ENCODE data around the gene ANKHD1.

Gene ANKHD1, protein sequence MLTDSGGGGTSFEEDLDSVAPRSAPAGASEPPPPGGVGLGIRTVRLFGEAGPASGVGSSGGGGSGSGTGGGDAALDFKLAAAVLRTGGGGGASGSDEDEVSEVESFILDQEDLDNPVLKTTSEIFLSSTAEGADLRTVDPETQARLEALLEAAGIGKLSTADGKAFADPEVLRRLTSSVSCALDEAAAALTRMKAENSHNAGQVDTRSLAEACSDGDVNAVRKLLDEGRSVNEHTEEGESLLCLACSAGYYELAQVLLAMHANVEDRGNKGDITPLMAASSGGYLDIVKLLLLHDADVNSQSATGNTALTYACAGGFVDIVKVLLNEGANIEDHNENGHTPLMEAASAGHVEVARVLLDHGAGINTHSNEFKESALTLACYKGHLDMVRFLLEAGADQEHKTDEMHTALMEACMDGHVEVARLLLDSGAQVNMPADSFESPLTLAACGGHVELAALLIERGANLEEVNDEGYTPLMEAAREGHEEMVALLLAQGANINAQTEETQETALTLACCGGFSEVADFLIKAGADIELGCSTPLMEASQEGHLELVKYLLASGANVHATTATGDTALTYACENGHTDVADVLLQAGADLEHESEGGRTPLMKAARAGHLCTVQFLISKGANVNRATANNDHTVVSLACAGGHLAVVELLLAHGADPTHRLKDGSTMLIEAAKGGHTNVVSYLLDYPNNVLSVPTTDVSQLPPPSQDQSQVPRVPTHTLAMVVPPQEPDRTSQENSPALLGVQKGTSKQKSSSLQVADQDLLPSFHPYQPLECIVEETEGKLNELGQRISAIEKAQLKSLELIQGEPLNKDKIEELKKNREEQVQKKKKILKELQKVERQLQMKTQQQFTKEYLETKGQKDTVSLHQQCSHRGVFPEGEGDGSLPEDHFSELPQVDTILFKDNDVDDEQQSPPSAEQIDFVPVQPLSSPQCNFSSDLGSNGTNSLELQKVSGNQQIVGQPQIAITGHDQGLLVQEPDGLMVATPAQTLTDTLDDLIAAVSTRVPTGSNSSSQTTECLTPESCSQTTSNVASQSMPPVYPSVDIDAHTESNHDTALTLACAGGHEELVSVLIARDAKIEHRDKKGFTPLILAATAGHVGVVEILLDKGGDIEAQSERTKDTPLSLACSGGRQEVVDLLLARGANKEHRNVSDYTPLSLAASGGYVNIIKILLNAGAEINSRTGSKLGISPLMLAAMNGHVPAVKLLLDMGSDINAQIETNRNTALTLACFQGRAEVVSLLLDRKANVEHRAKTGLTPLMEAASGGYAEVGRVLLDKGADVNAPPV (N-terminal part only)

DNA sequence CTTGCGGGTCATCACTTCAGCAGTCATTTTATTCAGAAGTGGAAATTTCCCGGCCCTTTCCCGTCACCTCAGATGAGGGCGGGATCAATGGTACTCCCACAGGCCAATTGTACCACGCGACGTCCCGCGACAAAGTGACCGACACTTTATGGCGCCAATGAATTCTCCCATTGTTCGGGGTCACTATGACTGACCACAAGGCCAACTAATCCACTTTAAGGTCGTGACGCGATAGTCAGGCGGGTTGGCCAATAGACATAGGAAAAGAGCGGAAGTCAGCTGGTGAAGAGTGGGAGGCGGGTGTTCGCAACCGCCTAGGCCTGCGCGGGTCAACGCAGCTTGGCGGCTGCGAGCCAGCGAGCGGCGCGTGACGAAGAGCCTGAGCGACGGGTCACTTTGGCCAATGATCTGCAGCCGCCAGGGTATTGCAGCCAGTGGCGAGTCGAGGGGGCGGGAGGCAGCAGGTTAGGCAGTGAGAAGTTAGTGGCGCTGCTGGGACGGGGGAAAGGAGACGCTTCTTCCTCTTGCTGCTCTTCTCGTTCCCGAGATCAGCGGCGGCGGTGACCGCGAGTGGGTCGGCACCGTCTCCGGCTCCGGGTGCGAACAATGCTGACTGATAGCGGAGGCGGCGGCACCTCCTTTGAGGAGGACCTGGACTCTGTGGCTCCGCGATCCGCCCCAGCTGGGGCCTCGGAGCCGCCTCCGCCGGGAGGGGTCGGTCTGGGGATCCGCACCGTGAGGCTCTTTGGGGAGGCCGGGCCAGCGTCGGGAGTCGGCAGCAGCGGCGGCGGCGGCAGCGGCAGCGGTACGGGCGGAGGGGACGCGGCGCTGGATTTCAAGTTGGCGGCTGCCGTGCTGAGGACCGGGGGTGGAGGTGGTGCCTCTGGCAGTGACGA, at the start of gene ANKHD1:
Gene ANKHD1 (plus strand): TSS at position 472 of the 896 bp plus-strand sequence. CDS start 135 bp downstream, at position 607.
- DNase-seq (ENCODE audit: low read depth): peak; percentile 80

DNA sequence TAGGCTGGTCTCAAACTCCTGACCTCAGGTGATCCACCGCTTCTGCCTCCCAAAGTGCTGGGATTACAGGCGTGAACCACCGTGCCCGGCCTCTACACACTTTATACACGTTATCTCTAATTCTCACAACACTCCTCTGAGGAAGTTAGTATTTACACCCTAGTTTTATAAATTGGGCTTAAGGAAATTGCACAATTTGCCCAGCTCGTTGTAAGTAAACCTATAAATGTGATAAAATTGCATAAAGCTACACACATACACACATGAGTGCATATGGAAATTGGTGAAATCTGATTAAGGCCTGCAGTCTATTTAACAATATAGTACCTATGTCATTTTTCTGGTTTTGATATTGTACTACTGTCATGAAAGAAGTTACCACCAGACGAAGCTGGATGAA, 46.1 kb upstream of the ANKHD1 start:
- DNase-seq (ENCODE audit: low read depth): no peak

DNA sequence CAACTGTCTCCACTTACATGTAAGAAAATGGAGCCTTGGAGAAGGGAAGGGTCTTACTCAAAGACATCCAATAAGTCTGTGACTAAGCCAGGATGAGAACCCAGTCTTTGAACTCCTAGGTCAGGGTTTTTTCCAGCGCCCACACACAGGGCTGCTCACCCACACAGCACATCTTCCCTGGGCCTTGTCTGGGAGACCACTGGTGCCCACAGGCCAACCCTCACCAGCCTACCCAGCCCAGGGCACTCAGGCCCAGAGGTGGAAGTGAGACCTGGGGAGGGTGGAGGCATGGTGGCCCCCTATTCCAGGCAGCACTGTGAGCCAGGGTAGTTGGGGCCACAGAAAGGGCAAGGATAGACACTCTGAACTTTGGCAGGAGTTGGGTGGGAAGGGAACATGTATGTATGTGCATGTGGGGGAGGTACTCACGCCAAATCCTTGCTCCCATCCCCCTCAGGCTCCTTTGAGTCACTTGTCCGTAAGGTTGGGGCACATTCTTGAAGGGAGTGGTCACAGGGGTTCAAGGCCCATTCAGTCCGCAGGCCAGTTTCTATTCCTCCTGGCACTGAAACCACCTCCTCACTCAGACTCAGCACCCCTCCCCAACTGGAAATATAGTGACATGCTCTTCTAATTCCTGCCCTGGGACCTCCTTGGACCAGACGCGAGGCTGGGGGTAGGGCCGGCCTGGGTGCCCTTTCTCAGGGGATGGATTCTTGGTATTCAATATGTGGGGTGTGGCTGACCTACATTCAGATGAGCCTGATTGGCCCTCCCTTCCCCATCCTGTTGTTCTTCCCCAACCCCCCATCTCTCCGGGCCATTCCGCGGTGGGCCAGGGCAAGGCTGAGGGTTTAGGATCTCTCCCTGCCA, 44.5 kb upstream of the ANKHD1 start:
- DNase-seq (ENCODE audit: low read depth): no peak

DNA sequence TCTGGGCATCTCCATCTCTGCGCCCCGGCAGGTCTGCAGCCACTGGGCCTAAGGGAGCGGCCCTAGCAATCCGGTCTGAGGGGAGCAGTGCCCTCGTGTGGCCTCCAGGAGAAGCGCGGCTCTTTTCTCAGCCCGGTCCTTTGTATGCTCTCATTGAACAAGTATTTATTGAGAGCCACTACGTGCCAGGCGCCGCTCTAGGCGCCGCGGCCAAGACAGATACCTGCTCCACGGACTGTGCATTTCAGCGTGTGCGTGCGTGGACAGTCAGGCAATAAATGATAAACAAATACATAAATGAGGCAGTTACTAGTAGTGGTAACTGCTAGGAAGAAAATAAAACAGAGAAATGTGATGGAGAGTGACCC, 43.9 kb upstream of the ANKHD1 start:
- peak; percentile 41 for DNase-seq (ENCODE audit: low read depth)

DNA sequence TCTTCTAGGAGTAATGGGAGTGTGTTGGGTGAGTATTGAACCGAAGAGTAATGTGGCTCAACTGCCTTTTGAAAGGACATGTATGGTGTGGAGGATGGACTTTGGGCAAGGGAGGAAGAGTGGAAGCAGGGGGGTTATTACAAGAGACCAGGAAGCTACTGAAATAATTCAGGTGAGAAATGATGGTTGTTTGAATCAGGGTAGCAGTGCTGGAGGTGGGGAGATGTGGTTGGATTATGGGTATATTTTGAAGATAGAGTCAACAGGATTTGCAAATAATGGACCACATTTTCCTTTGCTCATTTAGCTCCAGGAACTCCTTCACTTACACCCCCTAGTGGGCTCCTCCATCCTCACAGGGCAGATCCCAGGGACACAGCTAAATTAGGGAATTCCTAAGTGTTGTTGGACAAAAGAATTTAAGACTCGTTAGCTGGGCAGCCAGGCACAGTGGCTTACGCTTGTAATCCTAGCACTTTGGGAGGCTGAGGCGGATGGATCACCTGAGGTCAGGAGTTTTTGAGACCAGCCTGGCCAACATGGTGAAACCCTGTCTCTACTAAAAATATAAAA, 42.8 kb upstream of the ANKHD1 start:
- DNase-seq (ENCODE audit: low read depth): no peak

DNA sequence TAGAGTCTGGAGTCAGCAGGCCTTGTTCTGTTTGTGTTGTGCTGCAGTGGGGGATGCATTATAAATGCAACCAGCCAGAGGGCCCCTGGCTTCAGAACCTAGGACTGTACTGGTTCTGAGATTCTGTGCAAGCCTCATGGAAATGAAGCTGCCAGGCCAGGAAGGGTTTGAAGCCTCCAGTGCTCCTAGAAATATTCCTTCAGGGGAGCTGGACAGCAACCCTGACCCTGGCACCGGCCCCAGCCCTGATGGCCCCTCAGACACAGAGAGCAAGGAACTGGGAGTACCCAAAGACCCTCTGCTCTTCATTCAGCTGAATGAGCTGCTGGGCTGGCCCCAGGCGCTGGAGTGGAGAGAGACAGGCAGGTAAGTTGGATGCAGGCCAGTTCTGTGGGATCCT, 41.5 kb upstream of the ANKHD1 start, which contains the start of gene SLC4A9:
Gene SLC4A9 (plus strand): TSS at position 94 of the 400 bp plus-strand sequence. CDS start 43 bp downstream, at position 137.
- no peak for DNase-seq (ENCODE audit: low read depth)

DNA sequence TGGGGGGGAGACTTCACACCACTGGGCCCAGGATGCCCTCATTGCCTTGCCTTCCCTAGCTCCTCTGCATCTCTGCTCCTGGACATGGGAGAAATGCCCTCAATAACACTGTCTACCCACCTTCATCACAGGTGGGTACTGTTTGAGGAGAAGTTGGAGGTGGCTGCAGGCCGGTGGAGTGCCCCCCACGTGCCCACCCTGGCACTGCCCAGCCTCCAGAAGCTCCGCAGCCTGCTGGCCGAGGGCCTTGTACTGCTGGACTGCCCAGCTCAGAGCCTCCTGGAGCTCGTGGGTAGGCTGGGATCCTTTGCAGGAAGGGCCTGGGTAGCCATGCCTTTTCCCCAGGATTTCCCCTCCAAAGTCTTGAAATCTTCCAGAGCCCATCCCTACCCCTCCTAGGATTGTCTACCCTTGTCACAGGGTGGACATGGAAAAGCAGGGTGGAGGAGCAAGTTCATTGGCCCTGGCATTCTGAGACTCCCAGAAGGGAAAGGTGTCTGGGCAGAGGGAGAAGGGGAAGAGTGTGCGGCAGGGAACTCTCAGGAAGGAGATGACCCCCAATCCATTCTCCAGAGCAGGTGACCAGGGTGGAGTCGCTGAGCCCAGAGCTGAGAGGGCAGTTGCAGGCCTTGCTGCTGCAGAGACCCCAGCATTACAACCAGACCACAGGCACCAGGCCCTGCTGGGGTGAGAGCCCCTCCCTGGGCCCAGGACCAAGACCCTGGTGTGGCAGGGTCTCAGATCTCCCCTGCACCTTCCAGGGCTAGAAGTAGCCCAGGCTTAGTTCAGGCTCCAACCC, 40.8 kb upstream of the ANKHD1 start:
- DNase-seq (ENCODE audit: low read depth): no peak

DNA sequence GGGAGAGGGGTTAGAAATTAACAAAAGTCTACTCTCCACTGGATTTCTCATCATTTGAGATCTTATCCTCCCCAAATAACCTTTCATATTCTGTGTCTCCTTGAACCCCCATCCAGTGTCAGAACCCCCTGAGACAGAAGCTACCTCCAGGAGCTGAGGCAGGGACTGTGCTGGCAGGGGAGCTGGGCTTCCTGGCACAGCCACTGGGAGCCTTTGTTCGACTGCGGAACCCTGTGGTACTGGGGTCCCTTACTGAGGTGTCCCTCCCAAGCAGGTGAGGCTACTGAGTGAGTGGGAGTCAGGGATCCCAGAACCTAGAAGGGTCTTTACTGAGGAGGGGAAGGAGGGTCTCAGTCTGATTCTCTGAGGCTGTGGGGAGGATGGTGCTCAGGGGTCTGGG, 39.7 kb upstream of the ANKHD1 start:
- no peak for DNase-seq (ENCODE audit: low read depth)

DNA sequence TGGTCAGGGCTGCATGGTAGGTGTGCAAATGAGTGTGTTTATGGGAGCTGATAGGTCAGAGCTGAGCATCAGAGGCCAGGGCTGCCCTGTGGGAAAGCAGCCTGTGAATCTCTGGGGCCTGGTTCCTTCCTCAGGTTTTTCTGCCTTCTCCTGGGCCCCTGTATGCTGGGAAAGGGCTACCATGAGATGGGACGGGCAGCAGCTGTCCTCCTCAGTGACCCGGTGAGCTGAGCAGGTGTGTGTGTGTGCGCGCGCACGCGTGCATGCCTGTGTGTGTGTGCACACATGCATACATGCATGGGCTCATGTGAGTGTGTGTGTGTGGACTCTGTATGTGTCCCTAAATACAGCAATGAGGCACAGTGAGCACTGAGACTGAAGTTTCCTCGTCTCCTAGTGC, 39.3 kb upstream of the ANKHD1 start:
- DNase-seq (ENCODE audit: low read depth): no peak

DNA sequence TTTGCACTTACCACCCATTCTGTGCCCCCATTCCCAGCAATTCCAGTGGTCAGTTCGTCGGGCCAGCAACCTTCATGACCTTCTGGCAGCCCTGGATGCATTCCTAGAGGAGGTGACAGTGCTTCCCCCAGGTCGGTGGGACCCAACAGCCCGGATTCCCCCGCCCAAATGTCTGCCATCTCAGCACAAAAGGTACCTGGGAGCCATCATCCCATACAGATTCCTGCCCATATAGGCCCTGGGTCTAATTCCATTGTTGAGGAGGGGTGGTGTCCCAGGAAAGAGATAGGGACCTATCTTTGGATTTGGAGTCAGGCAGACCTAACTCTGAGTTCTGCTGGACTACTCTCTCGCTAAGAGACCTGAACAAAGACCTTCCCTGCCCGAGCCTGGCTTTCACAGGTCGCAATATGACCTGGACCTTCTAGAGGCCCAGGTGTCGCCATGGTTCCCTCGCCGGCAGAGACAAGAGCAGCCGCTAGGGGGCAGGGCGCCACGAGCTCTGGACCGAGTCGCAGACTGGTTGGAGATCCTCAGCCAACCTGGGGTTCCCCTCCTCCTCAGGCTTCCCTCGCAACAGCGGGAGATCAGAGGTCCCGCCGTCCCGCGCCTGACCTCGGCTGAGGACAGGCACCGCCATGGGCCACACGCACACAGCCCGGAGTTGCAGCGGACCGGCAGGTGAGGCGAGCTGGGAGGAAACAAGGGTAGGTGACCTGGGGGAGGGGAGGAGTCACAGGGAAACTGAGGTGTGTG, 38.6 kb upstream of the ANKHD1 start:
- peak; percentile 76 for DNase-seq (ENCODE audit: low read depth)

DNA sequence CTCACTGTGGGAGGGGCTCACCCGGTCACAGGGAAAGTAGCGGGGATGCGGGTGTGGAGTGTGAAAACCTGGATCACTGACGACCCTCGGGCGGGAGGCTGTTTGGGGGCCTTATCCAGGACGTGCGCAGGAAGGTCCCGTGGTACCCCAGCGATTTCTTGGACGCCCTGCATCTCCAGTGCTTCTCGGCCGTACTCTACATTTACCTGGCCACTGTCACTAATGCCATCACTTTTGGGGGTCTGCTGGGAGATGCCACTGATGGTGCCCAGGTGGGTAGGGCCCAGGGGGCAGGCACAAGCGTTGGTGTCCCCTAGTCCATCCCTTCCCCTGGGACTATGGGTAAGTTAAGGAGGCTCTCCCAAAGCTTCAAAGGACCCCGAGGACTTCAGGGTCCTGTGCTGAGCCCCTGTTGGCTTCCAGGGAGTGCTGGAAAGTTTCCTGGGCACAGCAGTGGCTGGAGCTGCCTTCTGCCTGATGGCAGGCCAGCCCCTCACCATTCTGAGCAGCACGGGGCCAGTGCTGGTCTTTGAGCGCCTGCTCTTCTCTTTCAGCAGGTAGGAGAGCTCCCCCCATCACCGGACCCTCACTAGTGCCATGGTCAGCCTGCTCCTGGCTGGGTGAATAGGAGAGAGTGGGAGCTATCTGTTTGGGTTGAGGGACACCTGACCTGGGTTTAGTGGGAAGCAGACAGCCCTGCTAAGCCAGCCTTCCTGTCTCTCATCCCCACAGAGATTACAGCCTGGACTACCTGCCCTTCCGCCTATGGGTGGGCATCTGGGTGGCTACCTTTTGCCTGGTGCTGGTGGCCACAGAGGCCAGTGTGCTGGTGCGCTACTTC, 37.8 kb upstream of the ANKHD1 start:
- no peak for DNase-seq (ENCODE audit: low read depth)

DNA sequence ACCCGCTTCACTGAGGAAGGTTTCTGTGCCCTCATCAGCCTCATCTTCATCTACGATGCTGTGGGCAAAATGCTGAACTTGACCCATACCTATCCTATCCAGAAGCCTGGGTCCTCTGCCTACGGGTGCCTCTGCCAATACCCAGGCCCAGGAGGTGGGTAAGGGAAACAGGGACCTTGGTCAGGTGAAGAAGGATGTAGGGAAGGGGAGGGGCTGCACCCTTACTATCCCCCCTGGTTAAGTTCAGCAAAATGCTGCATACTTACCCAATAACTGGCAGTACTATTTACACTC, 37.2 kb upstream of the ANKHD1 start:
- DNase-seq (ENCODE audit: low read depth): no peak

DNA sequence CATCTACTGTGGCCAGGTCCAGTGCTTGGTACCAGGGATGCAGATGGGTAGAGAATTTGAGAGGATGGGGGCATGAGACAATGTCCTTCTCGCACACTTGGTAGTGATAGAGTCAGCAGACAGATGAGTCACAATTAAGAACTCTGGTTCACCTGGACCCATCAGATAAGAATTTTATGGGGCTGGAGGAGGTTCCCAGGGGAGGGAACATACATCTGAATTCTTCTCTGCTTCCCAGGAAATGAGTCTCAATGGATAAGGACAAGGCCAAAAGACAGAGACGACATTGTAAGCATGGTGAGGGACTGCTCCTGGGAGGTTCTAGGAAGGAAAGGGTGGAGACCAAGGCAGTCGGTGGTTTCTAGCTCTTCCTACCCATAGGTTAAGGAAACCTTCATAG, 36.4 kb upstream of the ANKHD1 start:
- DNase-seq (ENCODE audit: low read depth): no peak

DNA sequence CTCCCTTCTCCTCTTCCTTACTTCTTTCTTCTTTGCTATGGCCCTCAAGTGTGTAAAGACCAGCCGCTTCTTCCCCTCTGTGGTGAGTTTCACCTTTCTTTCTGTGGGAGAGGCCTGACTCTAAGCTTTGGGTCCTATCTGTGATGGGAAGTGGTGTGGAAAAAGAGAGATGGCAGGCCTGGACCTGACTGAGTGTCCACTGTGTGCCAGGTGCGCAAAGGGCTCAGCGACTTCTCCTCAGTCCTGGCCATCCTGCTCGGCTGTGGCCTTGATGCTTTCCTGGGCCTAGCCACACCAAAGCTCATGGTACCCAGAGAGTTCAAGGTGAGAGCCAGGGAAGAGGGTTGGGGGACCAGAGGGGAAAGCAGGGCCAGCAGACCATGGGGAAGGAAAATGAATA, 35.7 kb upstream of the ANKHD1 start:
- no peak for DNase-seq (ENCODE audit: low read depth)

DNA sequence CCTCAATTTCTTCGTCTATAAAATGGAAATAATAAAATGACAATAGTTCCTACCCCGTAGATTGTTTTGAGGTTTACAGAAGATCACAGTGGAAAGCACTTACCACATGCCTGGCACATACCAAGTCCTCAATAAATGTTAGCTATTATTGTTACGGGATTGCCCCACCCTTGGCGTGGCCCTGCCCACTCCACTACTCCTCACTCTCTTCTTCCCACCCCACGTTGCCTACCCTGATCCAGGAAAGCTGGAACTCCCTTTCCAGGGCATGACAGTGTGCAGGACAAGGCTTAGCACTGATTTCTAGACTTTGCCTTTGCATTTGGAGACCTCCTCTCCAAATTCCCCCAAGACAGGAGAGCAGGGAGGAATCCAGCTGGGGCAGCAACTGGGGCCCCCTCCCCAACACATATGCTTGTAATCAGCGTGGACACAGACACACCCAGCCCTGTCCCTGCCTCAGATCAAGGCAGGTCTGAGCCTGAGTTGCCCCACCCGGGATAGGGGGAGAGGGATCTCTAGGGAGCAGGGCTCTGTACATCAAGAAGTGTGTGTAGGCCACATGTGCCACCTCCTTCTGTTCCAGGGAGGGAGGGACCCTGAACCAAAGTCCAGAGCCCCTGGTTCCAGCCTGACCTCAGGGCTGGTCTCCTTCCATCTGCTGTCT, 34.9 kb upstream of the ANKHD1 start:
- DNase-seq (ENCODE audit: low read depth): no peak

DNA sequence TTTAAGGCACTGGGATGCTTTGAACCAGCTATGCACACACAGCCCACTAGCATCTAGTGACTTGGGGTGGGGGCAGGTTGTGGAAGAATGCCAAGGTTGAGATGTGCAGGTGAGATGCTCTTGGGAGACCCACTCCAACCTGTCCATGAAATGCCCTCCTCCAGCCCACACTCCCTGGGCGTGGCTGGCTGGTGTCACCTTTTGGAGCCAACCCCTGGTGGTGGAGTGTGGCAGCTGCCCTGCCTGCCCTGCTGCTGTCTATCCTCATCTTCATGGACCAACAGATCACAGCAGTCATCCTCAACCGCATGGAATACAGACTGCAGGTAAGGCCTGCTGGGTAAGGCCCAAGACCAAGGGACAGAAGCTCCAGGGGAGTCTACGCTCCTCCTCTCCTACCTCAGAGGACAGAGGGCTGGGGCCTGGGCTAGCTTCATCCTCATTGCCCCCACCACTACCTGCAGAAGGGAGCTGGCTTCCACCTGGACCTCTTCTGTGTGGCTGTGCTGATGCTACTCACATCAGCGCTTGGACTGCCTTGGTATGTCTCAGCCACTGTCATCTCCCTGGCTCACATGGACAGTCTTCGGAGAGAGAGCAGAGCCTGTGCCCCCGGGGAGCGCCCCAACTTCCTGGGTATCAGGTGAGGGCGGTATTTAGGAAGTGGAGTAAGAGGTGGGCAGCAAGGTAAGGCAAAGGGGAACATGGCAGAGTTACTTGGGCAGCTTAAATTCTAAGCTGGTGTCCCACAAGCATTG, 34.2 kb upstream of the ANKHD1 start:
- DNase-seq (ENCODE audit: low read depth): no peak

Measured in stimulated activated CD8-positive, alpha-beta memory T cell treated with anti-CD3 and anti-CD28 coated beads, Interleukin-15, amount 100 ng/mL, for 24 hours (primary cell).